HepG2 (cell line): ENCODE data around the gene TNS1. TPM values are rescaled to one million over a fixed set of nuclear protein-coding genes. Genes with fewer than 3 reads are reported as not detected.

Source experiments
- ARID5B ChIP-seq: IDR thresholded peaks from 2 replicates; pipeline ENCODE4 v1.4.0; 2020; ENCODE audit warnings: mild to moderate bottlenecking, missing genetic modification reagents
- DNMT1 ChIP-seq: sonication (generic); formaldehyde crosslinking; IDR thresholded peaks from 2 replicates; pipeline ENCODE4 v1.5.1; 2020; ENCODE audit warnings: mild to moderate bottlenecking, missing genetic modification reagents
- DRAP1 ChIP-seq: IDR thresholded peaks from 2 replicates; pipeline ENCODE4 v1.6.1; 2016; ENCODE audit warnings: missing genetic modification reagents, missing compliant biosample characterization
- FOXP4 ChIP-seq: sonication (generic); formaldehyde crosslinking; IDR thresholded peaks from 2 replicates; pipeline ENCODE4 v1.4.0; 2020; ENCODE audit warnings: missing genetic modification reagents
- GATAD2A ChIP-seq: IDR thresholded peaks from 2 replicates; pipeline ENCODE4 v1.6.1; 2016
- HNF4G ChIP-seq, 2 experiments: sonication (generic) in 1 of 2; formaldehyde crosslinking in 1 of 2; IDR thresholded peaks; 2 replicates each; pipeline versions ENCODE4 v1.4.0 to v1.6.1; 2011 to 2020; ENCODE audit warnings: borderline replicate concordance in 2 of 2, low read depth in 2 of 2, mild to moderate bottlenecking in 2 of 2, low read length in 1 of 2, missing genetic modification reagents in 1 of 2, moderate library complexity in 1 of 2
- KDM5B ChIP-seq: sonication (generic); formaldehyde crosslinking; IDR thresholded peaks from 2 replicates; pipeline ENCODE4 v1.4.0; 2020; ENCODE audit warnings: missing genetic modification reagents, mild to moderate bottlenecking, borderline replicate concordance
- MATR3 ChIP-seq: sonication (generic); formaldehyde crosslinking; IDR thresholded peaks from 2 replicates; pipeline ENCODE4 v1.4.0; 2020; ENCODE audit warnings: missing genetic modification reagents
- MEIS1 ChIP-seq: sonication (generic); formaldehyde crosslinking; IDR thresholded peaks from 2 replicates; pipeline ENCODE4 v1.9.0; 2021; ENCODE audit warnings: mild to moderate bottlenecking, missing genetic modification reagents, moderate library complexity, borderline replicate concordance
- MLX ChIP-seq: IDR thresholded peaks from 2 replicates; pipeline ENCODE4 v1.6.1; 2016
- NFKBIZ ChIP-seq: IDR thresholded peaks from 2 replicates; pipeline ENCODE4 v1.6.1; 2018; ENCODE audit warnings: missing genetic modification reagents, missing compliant biosample characterization
- PHF21A ChIP-seq: sonication (generic); formaldehyde crosslinking; IDR thresholded peaks from 2 replicates; pipeline ENCODE4 v1.5.0; 2020; ENCODE audit warnings: mild to moderate bottlenecking, missing genetic modification reagents
- SMAD9 ChIP-seq: sonication (generic); formaldehyde crosslinking; IDR thresholded peaks from 2 replicates; pipeline ENCODE4 v1.5.1; 2020; ENCODE audit warnings: mild to moderate bottlenecking, missing genetic modification reagents
- SMC3 ChIP-seq: IDR thresholded peaks from 2 replicates; pipeline ENCODE4 v1.6.1; 2011; ENCODE audit warnings: low read length, improper control_type of control experiment
- SOX13 ChIP-seq, 3 experiments: fragments of 450-650 bp in 1 of 3; sonication (generic) in 1 of 3; formaldehyde crosslinking in 1 of 3; IDR thresholded peaks in 2 of 3; conservative IDR thresholded peaks in 1 of 3; 2 replicates each; pipeline versions ENCODE4 v1.5.0 to v1.6.1; 2016 to 2020; ENCODE audit warnings: antibody characterized with exemption in 1 of 3, mild to moderate bottlenecking in 1 of 3, missing compliant biosample characterization in 1 of 3, missing genetic modification reagents in 1 of 3, moderate library complexity in 1 of 3
- SP4 ChIP-seq: sonication (generic); formaldehyde crosslinking; IDR thresholded peaks from 2 replicates; pipeline ENCODE4 v1.8.1; 2023; ENCODE audit warnings: mild to moderate bottlenecking, missing genetic modification reagents
- THAP11 ChIP-seq: IDR thresholded peaks from 2 replicates; pipeline ENCODE4 v1.6.1; 2016; ENCODE audit warnings: missing biosample characterization, missing genetic modification reagents
- THRA ChIP-seq: sonication (generic); formaldehyde crosslinking; IDR thresholded peaks from 2 replicates; pipeline ENCODE4 v1.4.0; 2020; ENCODE audit warnings: missing genetic modification reagents, borderline replicate concordance
- ZNF382 ChIP-seq: sonication (generic); formaldehyde crosslinking; IDR thresholded peaks from 2 replicates; pipeline ENCODE4 v1.5.0; 2020; ENCODE audit warnings: missing genetic modification reagents, mild to moderate bottlenecking, borderline replicate concordance
- ZNF430 ChIP-seq: sonication (generic); formaldehyde crosslinking; IDR thresholded peaks from 2 replicates; pipeline ENCODE4 v1.9.0; 2021; ENCODE audit warnings: mild to moderate bottlenecking, missing genetic modification reagents
- ZNF546 ChIP-seq: sonication (generic); formaldehyde crosslinking; conservative IDR thresholded peaks from 2 replicates; pipeline ENCODE4 v1.8.1; 2023; ENCODE audit warnings: mild to moderate bottlenecking, missing genetic modification reagents
- polyA plus RNA-seq, 8 experiments: library from polyadenylated mRNA; depleted of rRNA in 3 of 8; stranded (reverse) in 7 of 8; unstranded in 1 of 8; fragments of >200 nt; fragmentation: Illumina TruSeq in 4 of 8; extraction: Trizol in 4 of 8; gene quantifications; 2 replicates each; pipeline versions ENCODE4 v1.2.1 to v1.2.3, GENCODE V29; 2011 to 2016; ENCODE audit warnings: low read depth in 4 of 8, missing spikeins in 1 of 8, mixed read lengths in 1 of 8; ENCODE audit not compliant: insufficient read depth in 1 of 8
- total RNA-seq, 5 experiments: library from RNA; depleted of rRNA; stranded (reverse); fragments of >200 nt; fragmentation: Illumina TruSeq; extraction: Trizol; gene quantifications; 2 replicates each; pipeline ENCODE4 v1.2.3, GENCODE V29; 2016; ENCODE audit warnings: low read depth in 1 of 5

Gene TNS1
- total and polyA plus RNA-seq, 2 of the 13 experiments (the other 11 are each of a cell fraction or from before 2014, with no cell fraction given) = 1.9 to 118 TPM

- peak; percentile 53; the same call in 1 of the 2 replicates for TF ChIP-seq FOXP4
- TF ChIP-seq ZNF546 (CRISPR knock-in tag) = no peak
- TF ChIP-seq MLX = 0 out of 2 replicates have a peak, but pooled peaks have one; percentile 24
- 0 out of 2 replicates have a peak, but pooled peaks have one; percentile 47 for TF ChIP-seq MEIS1 (CRISPR knock-in tag)
- peak; percentile 67 for TF ChIP-seq ARID5B (CRISPR knock-in tag)
- 0 out of 2 replicates have a peak, but pooled peaks have one; percentile 23 for TF ChIP-seq SP4 (CRISPR knock-in tag)
- peak; percentile 31; the same call in 1 of the 2 replicates for TF ChIP-seq SMC3
- peak; percentile 72; the same call in 1 of the 2 replicates for TF ChIP-seq NFKBIZ (CRISPR knock-in tag)
- TF ChIP-seq GATAD2A (CRISPR knock-in tag) = peak; percentile 61
- peak; percentile 73 for TF ChIP-seq THAP11 (CRISPR knock-in tag)
- TF ChIP-seq SMAD9 (CRISPR knock-in tag) = 0 out of 2 replicates have a peak, but pooled peaks have one; percentile 38
- TF ChIP-seq DRAP1 = 0 out of 2 replicates have a peak, but pooled peaks have one; percentile 23
- TF ChIP-seq HNF4G (IDR thresholded peaks at IDR 0.05; ENCODE audit: borderline replicate concordance, low read depth, low read length) = peak; percentile 13; the same call in 1 of the 2 replicates
- TF ChIP-seq HNF4G (CRISPR knock-in tag; IDR thresholded peaks at IDR 0.05; ENCODE audit: borderline replicate concordance, low read depth) = no peak
- 0 out of 2 replicates have a peak, but pooled peaks have one; percentile 2 for TF ChIP-seq KDM5B (CRISPR knock-in tag)
- no peak for TF ChIP-seq MATR3 (CRISPR knock-in tag)
- peak; percentile 79; the same call in 1 of the 2 replicates for TF ChIP-seq THRA (CRISPR knock-in tag)
- peak; percentile 47; the same call in 1 of the 2 replicates for TF ChIP-seq PHF21A (CRISPR knock-in tag)
- no peak for TF ChIP-seq SOX13 (IDR thresholded peaks at IDR 0.05)
- TF ChIP-seq SOX13 (CRISPR knock-in tag; conservative IDR thresholded peaks at IDR 0.05 in 1 of 2, IDR thresholded peaks at IDR 0.05 in 1 of 2) = 0 out of 4 replicates have a peak, but pooled peaks of 1 of the 2 experiments have one; percentile 6
- TF ChIP-seq ZNF430 (CRISPR knock-in tag) = no peak
- TF ChIP-seq ZNF382 (CRISPR knock-in tag) = no peak
- no peak for TF ChIP-seq DNMT1
These were observed 212.6 kb downstream of the TNS1 start (continued) for GRCh38 chr2:217790195-217790594.
